ENCODE results near the gene ATF7.

The ATF7 gene

DNA sequence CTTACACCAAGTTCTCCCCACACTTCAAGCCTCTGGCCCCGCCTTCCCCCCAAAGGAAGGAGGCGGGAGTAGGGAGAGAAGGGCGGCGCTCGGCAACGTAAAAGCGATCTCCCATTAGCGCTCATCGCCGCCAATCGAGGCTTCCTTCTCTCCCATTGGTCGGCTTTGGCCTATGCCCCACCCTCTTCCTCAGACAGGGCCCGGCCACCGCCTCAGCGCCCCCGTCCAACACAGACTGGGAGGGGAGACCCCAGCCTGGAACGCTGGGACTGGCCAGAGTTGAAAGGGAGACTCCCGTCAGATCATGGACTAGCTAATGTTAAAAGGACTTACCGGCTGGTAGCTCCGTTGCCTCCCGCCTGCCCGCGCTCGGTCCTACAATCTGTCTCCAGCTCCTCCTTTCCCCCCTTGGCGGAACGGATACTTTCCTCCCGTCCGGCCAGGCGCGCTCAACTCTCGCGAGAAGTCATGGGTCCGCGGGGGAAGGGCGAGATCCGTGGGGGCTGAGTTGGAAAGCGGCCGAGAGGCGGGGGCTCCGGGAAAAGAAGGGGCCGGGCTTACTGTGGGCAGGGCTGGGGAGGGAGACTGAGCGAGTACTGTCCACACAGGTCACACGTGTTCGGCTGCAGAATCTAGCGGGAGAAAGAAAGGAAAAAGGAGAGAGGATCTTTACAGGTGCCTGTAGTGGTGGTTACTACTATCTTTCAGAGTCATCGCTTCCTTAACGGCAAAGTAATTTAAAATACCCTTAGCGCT, at the start of gene ATF7 (continued):
- peak; percentile 62 for TF ChIP-seq ZIC2 (tag by site-specific recombination; IDR thresholded peaks at IDR 0.05)
- TF ChIP-seq, protein P1, sequence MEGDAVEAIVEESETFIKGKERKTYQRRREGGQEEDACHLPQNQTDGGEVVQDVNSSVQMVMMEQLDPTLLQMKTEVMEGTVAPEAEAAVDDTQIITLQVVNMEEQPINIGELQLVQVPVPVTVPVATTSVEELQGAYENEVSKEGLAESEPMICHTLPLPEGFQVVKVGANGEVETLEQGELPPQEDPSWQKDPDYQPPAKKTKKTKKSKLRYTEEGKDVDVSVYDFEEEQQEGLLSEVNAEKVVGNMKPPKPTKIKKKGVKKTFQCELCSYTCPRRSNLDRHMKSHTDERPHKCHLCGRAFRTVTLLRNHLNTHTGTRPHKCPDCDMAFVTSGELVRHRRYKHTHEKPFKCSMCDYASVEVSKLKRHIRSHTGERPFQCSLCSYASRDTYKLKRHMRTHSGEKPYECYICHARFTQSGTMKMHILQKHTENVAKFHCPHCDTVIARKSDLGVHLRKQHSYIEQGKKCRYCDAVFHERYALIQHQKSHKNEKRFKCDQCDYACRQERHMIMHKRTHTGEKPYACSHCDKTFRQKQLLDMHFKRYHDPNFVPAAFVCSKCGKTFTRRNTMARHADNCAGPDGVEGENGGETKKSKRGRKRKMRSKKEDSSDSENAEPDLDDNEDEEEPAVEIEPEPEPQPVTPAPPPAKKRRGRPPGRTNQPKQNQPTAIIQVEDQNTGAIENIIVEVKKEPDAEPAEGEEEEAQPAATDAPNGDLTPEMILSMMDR (tag by site-specific recombination; IDR thresholded peaks at IDR 0.05) = 0 out of 2 replicates have a peak, but pooled peaks have one; percentile 13
- TF ChIP-seq ZNF24 (tag by site-specific recombination; IDR thresholded peaks at IDR 0.05) = peak; percentile 61; the same call in 1 of the 2 replicates
- no peak for TF ChIP-seq ZNF544 (tag by site-specific recombination; IDR thresholded peaks at IDR 0.05)
- TF ChIP-seq ZNF416 (tag by site-specific recombination; IDR thresholded peaks at IDR 0.05) = no peak
- TF ChIP-seq KLF10 (tag by site-specific recombination; IDR thresholded peaks at IDR 0.05) = peak; percentile 75
- no peak for TF ChIP-seq ZNF776 (tag by site-specific recombination; IDR thresholded peaks at IDR 0.05; ENCODE audit: borderline replicate concordance)
- TF ChIP-seq HOXD13 (CRISPR knock-in tag; IDR thresholded peaks at IDR 0.05; ENCODE audit: borderline replicate concordance) = no peak
- TF ChIP-seq, protein P2, sequence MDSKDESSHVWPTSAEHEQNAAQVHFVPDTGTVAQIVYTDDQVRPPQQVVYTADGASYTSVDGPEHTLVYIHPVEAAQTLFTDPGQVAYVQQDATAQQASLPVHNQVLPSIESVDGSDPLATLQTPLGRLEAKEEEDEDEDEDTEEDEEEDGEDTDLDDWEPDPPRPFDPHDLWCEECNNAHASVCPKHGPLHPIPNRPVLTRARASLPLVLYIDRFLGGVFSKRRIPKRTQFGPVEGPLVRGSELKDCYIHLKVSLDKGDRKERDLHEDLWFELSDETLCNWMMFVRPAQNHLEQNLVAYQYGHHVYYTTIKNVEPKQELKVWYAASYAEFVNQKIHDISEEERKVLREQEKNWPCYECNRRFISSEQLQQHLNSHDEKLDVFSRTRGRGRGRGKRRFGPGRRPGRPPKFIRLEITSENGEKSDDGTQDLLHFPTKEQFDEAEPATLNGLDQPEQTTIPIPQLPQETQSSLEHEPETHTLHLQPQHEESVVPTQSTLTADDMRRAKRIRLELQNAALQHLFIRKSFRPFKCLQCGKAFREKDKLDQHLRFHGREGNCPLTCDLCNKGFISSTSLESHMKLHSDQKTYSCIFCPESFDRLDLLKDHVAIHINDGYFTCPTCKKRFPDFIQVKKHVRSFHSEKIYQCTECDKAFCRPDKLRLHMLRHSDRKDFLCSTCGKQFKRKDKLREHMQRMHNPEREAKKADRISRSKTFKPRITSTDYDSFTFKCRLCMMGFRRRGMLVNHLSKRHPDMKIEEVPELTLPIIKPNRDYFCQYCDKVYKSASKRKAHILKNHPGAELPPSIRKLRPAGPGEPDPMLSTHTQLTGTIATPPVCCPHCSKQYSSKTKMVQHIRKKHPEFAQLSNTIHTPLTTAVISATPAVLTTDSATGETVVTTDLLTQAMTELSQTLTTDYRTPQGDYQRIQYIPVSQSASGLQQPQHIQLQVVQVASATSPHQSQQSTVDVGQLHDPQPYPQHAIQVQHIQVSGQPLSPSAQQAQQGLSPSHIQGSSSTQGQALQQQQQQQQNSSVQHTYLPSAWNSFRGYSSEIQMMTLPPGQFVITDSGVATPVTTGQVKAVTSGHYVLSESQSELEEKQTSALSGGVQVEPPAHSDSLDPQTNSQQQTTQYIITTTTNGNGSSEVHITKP (tag by site-specific recombination; IDR thresholded peaks at IDR 0.05) = peak; percentile 100
- TF ChIP-seq ZNF404 (tag by site-specific recombination; IDR thresholded peaks at IDR 0.05) = no peak
- 0 out of 2 replicates have a peak, but pooled peaks have one; percentile 24 for TF ChIP-seq YY1 (tag by site-specific recombination; IDR thresholded peaks at IDR 0.05)
- TF ChIP-seq, protein P3, sequence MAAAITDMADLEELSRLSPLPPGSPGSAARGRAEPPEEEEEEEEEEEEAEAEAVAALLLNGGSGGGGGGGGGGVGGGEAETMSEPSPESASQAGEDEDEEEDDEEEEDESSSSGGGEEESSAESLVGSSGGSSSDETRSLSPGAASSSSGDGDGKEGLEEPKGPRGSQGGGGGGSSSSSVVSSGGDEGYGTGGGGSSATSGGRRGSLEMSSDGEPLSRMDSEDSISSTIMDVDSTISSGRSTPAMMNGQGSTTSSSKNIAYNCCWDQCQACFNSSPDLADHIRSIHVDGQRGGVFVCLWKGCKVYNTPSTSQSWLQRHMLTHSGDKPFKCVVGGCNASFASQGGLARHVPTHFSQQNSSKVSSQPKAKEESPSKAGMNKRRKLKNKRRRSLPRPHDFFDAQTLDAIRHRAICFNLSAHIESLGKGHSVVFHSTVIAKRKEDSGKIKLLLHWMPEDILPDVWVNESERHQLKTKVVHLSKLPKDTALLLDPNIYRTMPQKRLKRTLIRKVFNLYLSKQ (tag by site-specific recombination; IDR thresholded peaks at IDR 0.05; ENCODE audit: borderline replicate concordance) = no peak
- no peak for TF ChIP-seq TRIM28 (IDR thresholded peaks at IDR 0.05; ENCODE audit: borderline replicate concordance, low read length)
- TF ChIP-seq ZNF701 (tag by site-specific recombination; IDR thresholded peaks at IDR 0.05) = no peak
- TF ChIP-seq, protein P4, sequence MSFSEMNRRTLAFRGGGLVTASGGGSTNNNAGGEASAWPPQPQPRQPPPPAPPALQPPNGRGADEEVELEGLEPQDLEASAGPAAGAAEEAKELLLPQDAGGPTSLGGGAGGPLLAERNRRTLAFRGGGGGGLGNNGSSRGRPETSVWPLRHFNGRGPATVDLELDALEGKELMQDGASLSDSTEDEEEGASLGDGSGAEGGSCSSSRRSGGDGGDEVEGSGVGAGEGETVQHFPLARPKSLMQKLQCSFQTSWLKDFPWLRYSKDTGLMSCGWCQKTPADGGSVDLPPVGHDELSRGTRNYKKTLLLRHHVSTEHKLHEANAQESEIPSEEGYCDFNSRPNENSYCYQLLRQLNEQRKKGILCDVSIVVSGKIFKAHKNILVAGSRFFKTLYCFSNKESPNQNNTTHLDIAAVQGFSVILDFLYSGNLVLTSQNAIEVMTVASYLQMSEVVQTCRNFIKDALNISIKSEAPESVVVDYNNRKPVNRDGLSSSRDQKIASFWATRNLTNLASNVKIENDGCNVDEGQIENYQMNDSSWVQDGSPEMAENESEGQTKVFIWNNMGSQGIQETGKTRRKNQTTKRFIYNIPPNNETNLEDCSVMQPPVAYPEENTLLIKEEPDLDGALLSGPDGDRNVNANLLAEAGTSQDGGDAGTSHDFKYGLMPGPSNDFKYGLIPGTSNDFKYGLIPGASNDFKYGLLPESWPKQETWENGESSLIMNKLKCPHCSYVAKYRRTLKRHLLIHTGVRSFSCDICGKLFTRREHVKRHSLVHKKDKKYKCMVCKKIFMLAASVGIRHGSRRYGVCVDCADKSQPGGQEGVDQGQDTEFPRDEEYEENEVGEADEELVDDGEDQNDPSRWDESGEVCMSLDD (tag by site-specific recombination; IDR thresholded peaks at IDR 0.05) = peak; percentile 85
- no peak for TF ChIP-seq ZNF549 (tag by site-specific recombination; IDR thresholded peaks at IDR 0.05)
- TF ChIP-seq, protein P5, sequence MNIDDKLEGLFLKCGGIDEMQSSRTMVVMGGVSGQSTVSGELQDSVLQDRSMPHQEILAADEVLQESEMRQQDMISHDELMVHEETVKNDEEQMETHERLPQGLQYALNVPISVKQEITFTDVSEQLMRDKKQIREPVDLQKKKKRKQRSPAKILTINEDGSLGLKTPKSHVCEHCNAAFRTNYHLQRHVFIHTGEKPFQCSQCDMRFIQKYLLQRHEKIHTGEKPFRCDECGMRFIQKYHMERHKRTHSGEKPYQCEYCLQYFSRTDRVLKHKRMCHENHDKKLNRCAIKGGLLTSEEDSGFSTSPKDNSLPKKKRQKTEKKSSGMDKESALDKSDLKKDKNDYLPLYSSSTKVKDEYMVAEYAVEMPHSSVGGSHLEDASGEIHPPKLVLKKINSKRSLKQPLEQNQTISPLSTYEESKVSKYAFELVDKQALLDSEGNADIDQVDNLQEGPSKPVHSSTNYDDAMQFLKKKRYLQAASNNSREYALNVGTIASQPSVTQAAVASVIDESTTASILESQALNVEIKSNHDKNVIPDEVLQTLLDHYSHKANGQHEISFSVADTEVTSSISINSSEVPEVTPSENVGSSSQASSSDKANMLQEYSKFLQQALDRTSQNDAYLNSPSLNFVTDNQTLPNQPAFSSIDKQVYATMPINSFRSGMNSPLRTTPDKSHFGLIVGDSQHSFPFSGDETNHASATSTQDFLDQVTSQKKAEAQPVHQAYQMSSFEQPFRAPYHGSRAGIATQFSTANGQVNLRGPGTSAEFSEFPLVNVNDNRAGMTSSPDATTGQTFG (tag by site-specific recombination; IDR thresholded peaks at IDR 0.05; ENCODE audit: borderline replicate concordance) = no peak
- TF ChIP-seq, protein P6, sequence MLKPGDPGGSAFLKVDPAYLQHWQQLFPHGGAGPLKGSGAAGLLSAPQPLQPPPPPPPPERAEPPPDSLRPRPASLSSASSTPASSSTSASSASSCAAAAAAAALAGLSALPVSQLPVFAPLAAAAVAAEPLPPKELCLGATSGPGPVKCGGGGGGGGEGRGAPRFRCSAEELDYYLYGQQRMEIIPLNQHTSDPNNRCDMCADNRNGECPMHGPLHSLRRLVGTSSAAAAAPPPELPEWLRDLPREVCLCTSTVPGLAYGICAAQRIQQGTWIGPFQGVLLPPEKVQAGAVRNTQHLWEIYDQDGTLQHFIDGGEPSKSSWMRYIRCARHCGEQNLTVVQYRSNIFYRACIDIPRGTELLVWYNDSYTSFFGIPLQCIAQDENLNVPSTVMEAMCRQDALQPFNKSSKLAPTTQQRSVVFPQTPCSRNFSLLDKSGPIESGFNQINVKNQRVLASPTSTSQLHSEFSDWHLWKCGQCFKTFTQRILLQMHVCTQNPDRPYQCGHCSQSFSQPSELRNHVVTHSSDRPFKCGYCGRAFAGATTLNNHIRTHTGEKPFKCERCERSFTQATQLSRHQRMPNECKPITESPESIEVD (tag by site-specific recombination; IDR thresholded peaks at IDR 0.05) = no peak
- peak; percentile 95 for TF ChIP-seq ZNF341 (tag by site-specific recombination; IDR thresholded peaks at IDR 0.05; ENCODE audit: low read depth)
- TF ChIP-seq, protein P7, sequence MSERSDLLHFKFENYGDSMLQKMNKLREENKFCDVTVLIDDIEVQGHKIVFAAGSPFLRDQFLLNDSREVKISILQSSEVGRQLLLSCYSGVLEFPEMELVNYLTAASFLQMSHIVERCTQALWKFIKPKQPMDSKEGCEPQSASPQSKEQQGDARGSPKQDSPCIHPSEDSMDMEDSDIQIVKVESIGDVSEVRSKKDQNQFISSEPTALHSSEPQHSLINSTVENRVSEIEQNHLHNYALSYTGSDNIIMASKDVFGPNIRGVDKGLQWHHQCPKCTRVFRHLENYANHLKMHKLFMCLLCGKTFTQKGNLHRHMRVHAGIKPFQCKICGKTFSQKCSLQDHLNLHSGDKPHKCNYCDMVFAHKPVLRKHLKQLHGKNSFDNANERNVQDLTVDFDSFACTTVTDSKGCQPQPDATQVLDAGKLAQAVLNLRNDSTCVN (tag by site-specific recombination; optimal IDR thresholded peaks at IDR 0.05) = peak; percentile 51
- TF ChIP-seq MYNN (tag by site-specific recombination; IDR thresholded peaks at IDR 0.05; ENCODE audit: borderline replicate concordance) = no peak
- peak; percentile 72 for TF ChIP-seq ZNF843 (tag by site-specific recombination; IDR thresholded peaks at IDR 0.05)
- TF ChIP-seq ZEB2 (tag by site-specific recombination; IDR thresholded peaks at IDR 0.05) = peak; percentile 23
- TF ChIP-seq ZFHX2 (tag by site-specific recombination; conservative IDR thresholded peaks at IDR 0.05) = peak; percentile 89

Measured in HEK293 (cell line).